ENCODE data around the gene FAM163B. TPM values are rescaled to one million over a fixed set of nuclear protein-coding genes. Genes with fewer than 3 reads are reported as not detected.

The FAM163B gene
- total RNA-seq, 1 donor from 2014 or later = not detected

- H3K9me3 Mint-ChIP-seq = no peaks in the 10 kb centered on the region
- H3K4me1 Mint-ChIP-seq (ENCODE audit: unreplicated experiment) = peaks cover 8% of the 10 kb centered on the region
- no peak for DNase-seq (ENCODE audit: extremely low spot score, unreplicated experiment)
- no peaks in the 10 kb centered on the region for H3K36me3 Mint-ChIP-seq
- no peak for TF ChIP-seq CTCF (conservative IDR thresholded peaks at IDR 0.05)
- no peak overlapping the region for H3K4me3 Mint-ChIP-seq
- peaks cover 8% of the 10 kb centered on the region for H3K27me3 Mint-ChIP-seq
- no peak overlapping the region for H3K27ac Mint-ChIP-seq
Measured at GRCh38 chr9:133552236-133552635, 57.0 kb downstream of the FAM163B start.

DNA sequence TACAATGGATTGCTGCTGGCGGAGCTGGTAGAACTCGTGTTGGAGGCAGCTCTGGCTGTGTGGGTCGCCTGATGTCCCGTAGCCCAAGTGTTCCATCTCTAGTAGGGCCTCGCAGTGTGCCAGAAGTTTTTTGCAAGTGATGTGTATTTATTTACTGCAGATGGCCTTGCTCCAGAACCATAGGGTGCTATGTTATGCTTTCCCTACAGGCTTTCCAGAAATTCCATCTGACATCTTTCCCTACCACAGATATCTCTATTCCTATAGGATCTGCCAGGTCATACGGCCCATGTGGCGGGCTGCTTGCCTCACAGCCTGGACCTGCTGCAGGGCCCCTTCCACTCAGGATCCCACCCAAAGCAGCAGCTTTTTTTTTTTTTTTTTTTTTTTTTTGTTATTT lies 57.7 kb downstream of the FAM163B start:
- no peak for TF ChIP-seq CTCF (conservative IDR thresholded peaks at IDR 0.05)
- DNase-seq (ENCODE audit: extremely low spot score, unreplicated experiment) = no peak
- Mint-ChIP-seq H3K27ac (no peak overlapping the region), H3K9me3 (no peaks in the 10 kb centered on the region), H3K27me3 (peaks cover 8% of the 10 kb centered on the region), H3K4me3 (no peak overlapping the region), H3K36me3 (no peaks in the 10 kb centered on the region), H3K4me1 (ENCODE audit: unreplicated experiment) (peaks cover 8% of the 10 kb centered on the region)

DNA sequence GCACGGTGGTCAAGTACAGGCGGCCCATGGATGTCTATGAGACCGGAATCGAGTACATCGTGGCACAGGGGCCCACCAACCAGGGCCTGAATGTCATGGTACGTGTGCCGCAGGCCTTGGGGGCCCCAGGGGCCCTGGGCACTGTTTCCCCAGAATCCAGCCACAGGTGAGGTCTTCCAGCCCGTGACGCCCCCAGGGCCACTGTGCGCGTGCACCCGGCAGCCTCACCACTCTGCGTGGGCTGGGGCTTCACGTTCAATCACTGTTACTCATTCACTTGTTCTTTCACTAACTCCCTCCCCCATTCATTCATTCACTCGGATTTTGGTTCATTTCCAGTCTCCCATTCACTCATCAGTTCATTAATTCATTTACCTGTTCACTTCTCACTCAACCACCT lies 62.1 kb downstream of the FAM163B start:
- Mint-ChIP-seq H3K27me3 (peaks cover 5% of the 10 kb centered on the region), H3K36me3 (no peaks in the 10 kb centered on the region), H3K27ac (no peak overlapping the region), H3K9me3 (no peaks in the 10 kb centered on the region), H3K4me1 (ENCODE audit: unreplicated experiment) (peaks cover under 1% of the 10 kb centered on the region), H3K4me3 (no peak overlapping the region)
- no peak for DNase-seq (ENCODE audit: extremely low spot score, unreplicated experiment)
- TF ChIP-seq CTCF (conservative IDR thresholded peaks at IDR 0.05) = no peak

DNA sequence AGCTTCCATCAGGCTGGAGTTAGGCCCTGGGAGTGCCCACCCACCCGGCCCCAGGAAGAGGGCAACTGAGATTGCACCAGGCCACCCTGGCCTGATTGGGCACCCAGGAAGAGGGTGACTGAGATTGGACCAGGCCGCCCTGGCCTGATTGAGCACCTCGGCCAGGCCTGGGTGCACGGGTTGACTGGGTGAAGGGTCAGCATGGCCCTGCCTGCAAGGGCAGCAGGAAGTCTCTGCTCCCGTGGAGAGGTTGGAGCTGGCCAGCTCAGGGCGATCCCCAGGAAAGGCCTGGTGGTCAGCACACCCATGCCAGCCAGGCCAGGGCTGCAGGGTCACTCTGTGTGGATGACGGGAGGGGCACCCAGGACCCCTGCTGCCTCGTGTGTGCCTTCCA lies 62.9 kb downstream of the FAM163B start:
- no peak for TF ChIP-seq CTCF (conservative IDR thresholded peaks at IDR 0.05)
- no peaks in the 10 kb centered on the region for H3K9me3 Mint-ChIP-seq
- no peak for DNase-seq (ENCODE audit: extremely low spot score, unreplicated experiment)
- H3K27me3 Mint-ChIP-seq = peaks cover 5% of the 10 kb centered on the region
- no peak overlapping the region for H3K4me3 Mint-ChIP-seq
- no peaks in the 10 kb centered on the region for H3K4me1 Mint-ChIP-seq (ENCODE audit: unreplicated experiment)
- H3K27ac Mint-ChIP-seq = no peak overlapping the region
- H3K36me3 Mint-ChIP-seq = no peaks in the 10 kb centered on the region

GRCh38 chr9:133545494-133546286 lies 63.5 kb downstream of the FAM163B start:
- Mint-ChIP-seq H3K4me1 (ENCODE audit: unreplicated experiment) (no peaks in the 10 kb centered on the region), H3K36me3 (no peaks in the 10 kb centered on the region), H3K9me3 (no peaks in the 10 kb centered on the region), H3K4me3 (no peak overlapping the region), H3K27ac (no peak overlapping the region), H3K27me3 (peaks cover under 1% of the 10 kb centered on the region)
- no peak for DNase-seq (ENCODE audit: extremely low spot score, unreplicated experiment)
- no peak for TF ChIP-seq CTCF (conservative IDR thresholded peaks at IDR 0.05)

All from type B pancreatic cell (in vitro differentiated cells).